ENCODE results near the gene BUD23.

GRCh38 chr7:73681031-73681430, 2.4 kb upstream of the BUD23 start:
- TF ChIP-seq, protein P1, sequence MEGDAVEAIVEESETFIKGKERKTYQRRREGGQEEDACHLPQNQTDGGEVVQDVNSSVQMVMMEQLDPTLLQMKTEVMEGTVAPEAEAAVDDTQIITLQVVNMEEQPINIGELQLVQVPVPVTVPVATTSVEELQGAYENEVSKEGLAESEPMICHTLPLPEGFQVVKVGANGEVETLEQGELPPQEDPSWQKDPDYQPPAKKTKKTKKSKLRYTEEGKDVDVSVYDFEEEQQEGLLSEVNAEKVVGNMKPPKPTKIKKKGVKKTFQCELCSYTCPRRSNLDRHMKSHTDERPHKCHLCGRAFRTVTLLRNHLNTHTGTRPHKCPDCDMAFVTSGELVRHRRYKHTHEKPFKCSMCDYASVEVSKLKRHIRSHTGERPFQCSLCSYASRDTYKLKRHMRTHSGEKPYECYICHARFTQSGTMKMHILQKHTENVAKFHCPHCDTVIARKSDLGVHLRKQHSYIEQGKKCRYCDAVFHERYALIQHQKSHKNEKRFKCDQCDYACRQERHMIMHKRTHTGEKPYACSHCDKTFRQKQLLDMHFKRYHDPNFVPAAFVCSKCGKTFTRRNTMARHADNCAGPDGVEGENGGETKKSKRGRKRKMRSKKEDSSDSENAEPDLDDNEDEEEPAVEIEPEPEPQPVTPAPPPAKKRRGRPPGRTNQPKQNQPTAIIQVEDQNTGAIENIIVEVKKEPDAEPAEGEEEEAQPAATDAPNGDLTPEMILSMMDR (IDR thresholded peaks at IDR 0.05), result no peak
- TF ChIP-seq POLR2AphosphoS5 (IDR thresholded peaks at IDR 0.05), result no peak

Measured in gastroesophageal sphincter (tissue), 3 donors.